BLaER1 treated with 17β-estradiol and CSF1 and Interleukin-3, amounts not matched to agents 10 nM and 100 nM (cell line): ENCODE results near the gene IZUMO1.
"Not testable (repeated sequence)": the region's sequence is repeated elsewhere in the genome, so short reads cannot be mapped to it uniquely, and the experiment has no call there.

Experiments
- H3K27ac ChIP-seq, 11 experiments: shearing (Covaris generic); formaldehyde crosslinking; 2 replicates each; pipeline ENCODE4 v1.8.1; 2022
- H3K27me3 ChIP-seq, 11 experiments: shearing (Covaris generic); formaldehyde crosslinking; 2 replicates each; pipeline ENCODE4 v1.8.1; 2022
- H3K36me3 ChIP-seq, 11 experiments: shearing (Covaris generic); formaldehyde crosslinking; 2 replicates each; pipeline ENCODE4 v1.8.1; 2022
- H3K4me1 ChIP-seq, 10 experiments: shearing (Covaris generic); formaldehyde crosslinking; 2 replicates each; pipeline ENCODE4 v1.8.1; 2022
- H3K4me2 ChIP-seq, 11 experiments: shearing (Covaris generic); formaldehyde crosslinking; 2 replicates each; pipeline ENCODE4 v1.8.1; 2022
- H3K4me3 ChIP-seq, 10 experiments: shearing (Covaris generic); formaldehyde crosslinking; 2 replicates each; pipeline ENCODE4 v1.8.1; 2022
- H3K9ac ChIP-seq, 11 experiments: shearing (Covaris generic); formaldehyde crosslinking; 2 replicates each; pipeline ENCODE4 v1.8.1; 2022
- H3K9me3 ChIP-seq, 11 experiments: shearing (Covaris generic); formaldehyde crosslinking; replicated peaks in 1 of 11; 2 replicates each; pipeline ENCODE4 v1.8.1; 2022
- H4K20me1 ChIP-seq, 11 experiments: shearing (Covaris generic); formaldehyde crosslinking; 2 replicates each; pipeline ENCODE4 v1.8.1; 2022
- Cebpa-rat ChIP-seq, 11 experiments: shearing (Covaris generic); IDR thresholded peaks; 2 replicates each; pipeline ENCODE4 v1.8.1; 2022

IZUMO1 gene

DNA sequence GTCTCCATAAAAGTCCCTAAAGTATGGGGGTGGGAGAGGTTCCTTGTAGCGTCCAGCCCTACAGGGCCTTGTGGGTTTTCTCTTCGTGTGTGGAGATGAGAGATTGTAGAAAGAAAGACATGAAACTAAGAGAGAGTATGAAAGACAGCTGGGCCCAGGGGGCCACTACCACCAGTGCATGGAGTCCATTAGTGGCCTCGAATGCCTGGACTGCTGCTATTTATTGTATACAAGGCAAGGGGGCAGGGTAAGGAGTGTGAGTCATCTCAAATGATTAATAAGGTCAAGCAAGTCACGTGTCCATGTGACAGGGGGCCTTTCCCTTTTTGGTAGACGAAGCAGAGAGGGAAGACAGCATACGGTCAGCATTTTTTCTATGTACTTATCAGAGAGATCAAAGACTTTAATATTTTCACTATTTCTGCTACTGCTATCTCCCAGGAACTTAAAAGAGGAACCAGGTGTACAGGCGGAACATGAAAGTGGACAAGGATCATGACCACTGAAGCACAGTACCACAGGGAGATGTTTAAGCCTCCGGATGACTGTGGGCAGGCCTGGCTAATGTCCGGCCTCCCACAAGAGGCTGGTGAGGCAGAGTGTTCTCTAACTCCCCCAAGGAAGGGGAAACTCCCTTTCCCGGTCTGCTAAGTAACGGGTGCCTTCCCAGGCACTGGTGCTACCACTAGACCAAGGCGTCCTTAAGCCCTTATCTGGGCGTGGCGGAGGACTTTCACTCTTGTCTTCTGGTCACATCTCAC, 34.1 kb upstream of the IZUMO1 start:
- Histone ChIP-seq H3K4me3 (no peak overlapping the region), H3K27ac (peak overlapping the region in 7 of 11 experiments; percentile 21 to 84 (median 39); a peak in 11 of 22 replicates), H3K36me3 (no peaks in the 10 kb centered on the region), H4K20me1 (no peaks in the 10 kb centered on the region), H3K4me1 (peaks cover 16 to 43% (median 32%) of the 10 kb centered on the region in 10 experiments), H3K9ac (peak overlapping the region in 5 of 11 experiments; percentile 3 to 67 (median 45); a peak in 11 of 22 replicates), H3K4me2 (peak overlapping the region; percentile 60 to 77 (median 70)), H3K27me3 (no peaks in the 10 kb centered on the region), H3K9me3 (no peaks in the 10 kb centered on the region)
- no peak for TF ChIP-seq Cebpa-rat (IDR thresholded peaks at IDR 0.05)

DNA sequence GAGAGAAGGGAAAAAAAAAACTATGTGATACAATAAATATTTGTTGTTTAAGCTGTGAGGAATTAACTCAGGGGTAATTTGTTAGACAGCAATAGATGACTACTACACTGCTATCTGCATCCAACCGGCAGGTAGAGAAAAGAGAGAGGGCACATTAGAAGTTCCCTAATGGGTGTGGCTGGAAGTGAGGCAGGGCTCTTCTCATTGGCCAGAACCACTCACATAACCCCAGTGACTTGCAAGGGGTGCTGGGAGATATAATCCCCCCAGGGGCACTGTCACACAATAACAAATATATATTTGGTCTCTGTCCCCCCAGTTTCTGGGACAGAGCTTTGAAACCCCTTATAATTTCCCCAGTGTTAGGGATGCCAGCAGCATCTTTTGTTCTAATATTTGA, 32.9 kb upstream of the IZUMO1 start:
- peaks cover 16 to 36% (median 30%) of the 10 kb centered on the region in 10 experiments for H3K4me1 ChIP-seq
- peak overlapping the region in 1 of 11 experiments; percentile 84; a peak in 1 of 22 replicates for H3K27ac ChIP-seq
- H3K4me3 ChIP-seq: no peak overlapping the region
- H3K27me3 ChIP-seq: no peaks in the 10 kb centered on the region
- H3K4me2 ChIP-seq: peak overlapping the region in 2 of 11 experiments; percentile 70 to 77; a peak in 4 of 22 replicates
- H3K9me3 ChIP-seq: no peaks in the 10 kb centered on the region
- H3K36me3 ChIP-seq: no peaks in the 10 kb centered on the region
- no peak overlapping the region for H3K9ac ChIP-seq
- TF ChIP-seq Cebpa-rat (IDR thresholded peaks at IDR 0.05): no peak
- no peaks in the 10 kb centered on the region for H4K20me1 ChIP-seq

DNA sequence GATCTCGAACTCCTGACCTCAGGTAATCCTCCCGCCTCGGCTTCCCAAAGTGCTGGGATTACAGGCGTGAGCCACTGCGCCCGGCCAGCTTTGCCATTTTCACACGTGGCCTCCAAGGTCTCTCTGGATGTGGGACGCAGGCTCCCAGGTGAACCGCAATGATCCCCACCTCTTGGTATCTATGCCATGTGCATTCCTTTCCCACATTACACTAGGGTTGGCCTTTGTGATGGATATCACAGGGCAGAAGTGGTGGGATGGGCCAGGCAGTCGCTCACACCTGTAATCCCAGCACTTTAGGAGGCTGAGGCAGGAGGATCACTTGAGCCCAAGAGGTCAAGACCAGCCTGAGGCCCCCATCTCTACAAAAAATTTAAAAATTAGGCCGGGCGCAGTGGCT, 31.0 kb upstream of the IZUMO1 start:
- Histone ChIP-seq H3K9me3 (no peaks in the 10 kb centered on the region), H3K4me2 (no peak overlapping the region), H3K36me3 (no peaks in the 10 kb centered on the region), H4K20me1 (no peaks in the 10 kb centered on the region), H3K9ac (no peak overlapping the region), H3K27me3 (no peaks in the 10 kb centered on the region), H3K27ac (no peak overlapping the region), H3K4me1 (peaks cover 22 to 46% (median 37%) of the 10 kb centered on the region in 10 experiments), H3K4me3 (no peak overlapping the region)
- no peak for TF ChIP-seq Cebpa-rat (IDR thresholded peaks at IDR 0.05)

- TF ChIP-seq Cebpa-rat (IDR thresholded peaks at IDR 0.05): no peak
- Histone ChIP-seq H3K9ac (no peak overlapping the region), H3K4me1 (peaks cover 22 to 42% (median 38%) of the 10 kb centered on the region in 10 experiments), H3K4me2 (no peak overlapping the region), H3K36me3 (no peaks in the 10 kb centered on the region), H3K27me3 (no peaks in the 10 kb centered on the region), H3K9me3 (no peaks in the 10 kb centered on the region), H3K4me3 (no peak overlapping the region), H4K20me1 (no peaks in the 10 kb centered on the region), H3K27ac (no peak overlapping the region)
Measured at GRCh38 chr19:48777139-48777538, 30.4 kb upstream of the IZUMO1 start.

GRCh38 chr19:48772503-48772953, 25.8 kb upstream of the IZUMO1 start:
- Histone ChIP-seq H3K9me3 (no peaks in the 10 kb centered on the region), H3K4me2 (0 out of 22 replicates have a peak overlapping the region, but pooled peaks of 1 of the 11 experiments have one; percentile 14), H3K36me3 (no peaks in the 10 kb centered on the region), H3K27me3 (no peaks in the 10 kb centered on the region), H4K20me1 (no peaks in the 10 kb centered on the region), H3K9ac (no peak overlapping the region), H3K27ac (no peak overlapping the region), H3K4me3 (no peak overlapping the region), H3K4me1 (peaks cover 15 to 43% (median 31%) of the 10 kb centered on the region in 10 experiments)
- no peak for TF ChIP-seq Cebpa-rat (IDR thresholded peaks at IDR 0.05)

DNA sequence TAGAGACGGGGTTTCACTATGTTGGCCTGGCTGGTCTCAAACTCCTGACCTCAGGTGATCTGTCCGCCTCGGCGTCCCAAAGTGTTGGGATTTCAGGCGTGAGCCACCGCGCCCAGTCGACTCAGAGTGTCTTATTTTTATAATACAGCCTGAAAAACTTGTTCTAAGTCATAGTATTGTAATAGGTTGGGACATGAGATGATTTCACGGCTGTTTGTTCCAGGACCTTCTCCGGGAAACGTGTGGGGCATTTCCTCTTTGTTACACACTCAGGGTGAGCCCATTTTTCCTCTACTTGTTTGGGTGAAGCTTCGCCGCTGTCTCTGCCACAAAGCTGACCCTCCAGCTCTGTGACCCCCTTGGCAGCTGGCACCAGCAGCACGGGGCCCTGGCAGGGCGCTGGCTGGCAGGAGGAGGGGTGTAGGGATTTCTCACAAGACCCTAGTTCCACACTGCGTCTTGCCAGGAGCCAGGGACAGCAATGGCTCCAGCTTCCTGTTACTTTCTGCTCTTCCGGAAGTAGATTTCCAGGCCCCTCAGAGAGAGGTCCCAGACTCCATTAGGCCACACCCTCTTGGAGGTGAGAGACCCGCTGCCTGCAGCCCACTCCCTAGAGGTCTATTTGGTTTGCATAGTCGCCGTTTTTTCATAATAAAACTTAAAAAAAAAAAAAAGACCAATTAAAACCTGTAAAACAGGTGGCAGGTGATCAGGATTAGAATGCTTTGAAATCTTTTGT, 24.2 kb upstream of the IZUMO1 start:
- peaks cover 15 to 43% (median 31%) of the 10 kb centered on the region in 10 experiments for H3K4me1 ChIP-seq
- no peak overlapping the region for H3K9ac ChIP-seq
- no peak for TF ChIP-seq Cebpa-rat (IDR thresholded peaks at IDR 0.05)
- no peaks in the 10 kb centered on the region for H4K20me1 ChIP-seq
- H3K4me2 ChIP-seq: peak overlapping the region in 3 of 11 experiments; percentile 21 to 45 (median 24); a peak in 4 of 22 replicates
- peak overlapping the region in 3 of 11 experiments; percentile 9 to 47 (median 44); a peak in 5 of 22 replicates for H3K27ac ChIP-seq
- no peaks in the 10 kb centered on the region for H3K27me3 ChIP-seq
- H3K36me3 ChIP-seq: no peaks in the 10 kb centered on the region
- H3K9me3 ChIP-seq: no peaks in the 10 kb centered on the region
- H3K4me3 ChIP-seq: no peak overlapping the region

DNA sequence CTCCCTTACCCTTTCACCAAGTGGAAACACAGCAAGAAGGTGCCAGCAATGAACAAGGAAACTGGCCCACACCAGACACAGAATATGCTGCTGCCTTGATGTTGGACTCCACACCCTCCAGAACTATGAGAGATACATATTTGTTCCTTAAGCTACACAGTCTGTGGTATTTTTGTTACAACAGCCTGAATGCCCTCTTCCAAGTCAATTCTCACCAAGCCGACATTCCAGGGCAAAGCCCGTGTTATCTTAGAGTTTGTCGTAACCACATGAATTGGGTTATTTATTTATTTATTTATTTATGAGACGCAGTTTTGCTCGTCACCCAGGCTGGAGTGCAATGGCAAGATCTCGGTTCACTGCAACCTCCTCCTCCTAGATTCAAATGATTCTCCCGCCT, 23.6 kb upstream of the IZUMO1 start:
- Histone ChIP-seq H3K36me3 (no peaks in the 10 kb centered on the region), H3K4me1 (peaks cover 15 to 43% (median 31%) of the 10 kb centered on the region in 10 experiments), H3K27me3 (no peaks in the 10 kb centered on the region), H3K9ac (no peak overlapping the region), H3K27ac (peak overlapping the region in 3 of 11 experiments; percentile 0 to 61 (median 45); a peak in 3 of 22 replicates), H3K4me3 (no peak overlapping the region), H3K9me3 (no peaks in the 10 kb centered on the region), H4K20me1 (no peaks in the 10 kb centered on the region), H3K4me2 (peak overlapping the region in 3 of 11 experiments; percentile 59 to 70 (median 63); a peak in 5 of 22 replicates)
- no peak for TF ChIP-seq Cebpa-rat (IDR thresholded peaks at IDR 0.05)

GRCh38 chr19:48768994-48769713, 22.4 kb upstream of the IZUMO1 start:
- TF ChIP-seq Cebpa-rat (IDR thresholded peaks at IDR 0.05): peak in 7 of 11 experiments; percentile 19 to 54 (median 47); a peak in 6 of 22 replicates
- peaks cover 10 to 37% (median 26%) of the 10 kb centered on the region in 10 experiments for H3K4me1 ChIP-seq
- H3K4me3 ChIP-seq: no peak overlapping the region
- no peaks in the 10 kb centered on the region for H3K27me3 ChIP-seq
- peak overlapping the region in 10 of 11 experiments; percentile 3 to 70 (median 53); a peak in 19 of 22 replicates for H3K4me2 ChIP-seq
- no peaks in the 10 kb centered on the region for H3K36me3 ChIP-seq
- H4K20me1 ChIP-seq: no peaks in the 10 kb centered on the region
- H3K27ac ChIP-seq: peak overlapping the region in 6 of 11 experiments; percentile 8 to 61 (median 36); a peak in 12 of 22 replicates
- H3K9ac ChIP-seq: 0 out of 22 replicates have a peak overlapping the region, but pooled peaks of 1 of the 11 experiments have one; percentile 30
- H3K9me3 ChIP-seq: no peaks in the 10 kb centered on the region

- Histone ChIP-seq H3K27ac (peak overlapping the region in 5 of 11 experiments; percentile 24 to 61 (median 48); a peak in 7 of 22 replicates), H3K4me2 (peak overlapping the region in 9 of 11 experiments; percentile 3 to 70 (median 47); a peak in 16 of 22 replicates), H3K4me1 (peaks cover 7 to 34% (median 22%) of the 10 kb centered on the region in 10 experiments; a peak in 18 of 20 replicates)
- H3K36me3 ChIP-seq, H3K4me3 ChIP-seq, H3K9ac ChIP-seq, H3K9me3 ChIP-seq, H3K27me3 ChIP-seq, H4K20me1 ChIP-seq: not testable (repeated sequence)
Measured at GRCh38 chr19:48768171-48768753, 21.6 kb upstream of the IZUMO1 start.

DNA sequence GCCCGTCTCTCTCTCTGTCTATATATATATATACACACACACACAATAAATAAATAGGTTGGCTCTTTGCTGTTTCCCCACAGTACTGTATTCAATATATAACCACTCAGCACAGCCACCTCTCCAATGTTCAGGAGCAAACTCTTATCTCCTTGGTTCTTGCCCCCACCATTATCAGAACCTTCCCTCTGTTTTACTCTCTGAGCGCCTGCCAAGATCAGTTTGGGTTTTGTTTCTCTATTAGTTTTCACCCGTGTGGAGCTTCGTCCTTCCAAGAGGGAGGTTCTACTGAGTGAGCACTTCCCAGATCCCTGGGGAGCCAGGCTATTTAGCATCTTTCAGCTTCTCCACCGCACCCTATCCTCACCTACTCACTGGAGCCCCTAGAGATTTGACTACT, 19.1 kb upstream of the IZUMO1 start:
- H4K20me1 ChIP-seq, H3K4me2 ChIP-seq, H3K36me3 ChIP-seq, H3K9ac ChIP-seq, H3K27ac ChIP-seq, H3K9me3 ChIP-seq, H3K27me3 ChIP-seq, H3K4me3 ChIP-seq: not testable (repeated sequence)
- H3K4me1 ChIP-seq: peaks cover 9 to 35% (median 21%) of the 10 kb centered on the region in 10 experiments
